ENCODE measurements around the gene RNF130.

- TF ChIP-seq EP300 (IDR thresholded peaks at IDR 0.05), result no peak
- TF ChIP-seq, protein P1, sequence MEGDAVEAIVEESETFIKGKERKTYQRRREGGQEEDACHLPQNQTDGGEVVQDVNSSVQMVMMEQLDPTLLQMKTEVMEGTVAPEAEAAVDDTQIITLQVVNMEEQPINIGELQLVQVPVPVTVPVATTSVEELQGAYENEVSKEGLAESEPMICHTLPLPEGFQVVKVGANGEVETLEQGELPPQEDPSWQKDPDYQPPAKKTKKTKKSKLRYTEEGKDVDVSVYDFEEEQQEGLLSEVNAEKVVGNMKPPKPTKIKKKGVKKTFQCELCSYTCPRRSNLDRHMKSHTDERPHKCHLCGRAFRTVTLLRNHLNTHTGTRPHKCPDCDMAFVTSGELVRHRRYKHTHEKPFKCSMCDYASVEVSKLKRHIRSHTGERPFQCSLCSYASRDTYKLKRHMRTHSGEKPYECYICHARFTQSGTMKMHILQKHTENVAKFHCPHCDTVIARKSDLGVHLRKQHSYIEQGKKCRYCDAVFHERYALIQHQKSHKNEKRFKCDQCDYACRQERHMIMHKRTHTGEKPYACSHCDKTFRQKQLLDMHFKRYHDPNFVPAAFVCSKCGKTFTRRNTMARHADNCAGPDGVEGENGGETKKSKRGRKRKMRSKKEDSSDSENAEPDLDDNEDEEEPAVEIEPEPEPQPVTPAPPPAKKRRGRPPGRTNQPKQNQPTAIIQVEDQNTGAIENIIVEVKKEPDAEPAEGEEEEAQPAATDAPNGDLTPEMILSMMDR (IDR thresholded peaks at IDR 0.05), result no peak
Observed at GRCh38 chr5:179955630-179956029, 115.9 kb downstream of the RNF130 start.
